Right lobe of liver (tissue), 4 donors: Measurements from ENCODE around the gene SEMA4C.

Source experiments
- CTCF ChIP-seq, 4 donors: fragments of 200-600 bp in 3 of 4; fragments of 450-650 bp in 1 of 4; IDR thresholded peaks; one replicate each; pipeline versions ENCODE4 v1.5.1 to v1.8.0; 2016 to 2022; ENCODE audit warnings: antibody characterized with exemption in 4 of 4, mild to moderate bottlenecking in 2 of 4
- POLR2A ChIP-seq: fragments of 450-650 bp; IDR thresholded peaks from one replicate; pipeline ENCODE4 v1.6.1; 2017; ENCODE audit warnings: antibody characterized with exemption, mild to moderate bottlenecking
- donor health status: DM: no; HTN: no; CAD: no.
- donor health status: DM: no; HTN: no; CAD: no.
- donor health status: DM: no; HTN: yes; CAD: no.

GRCh38 chr2:96883306-96883705, 13.4 kb upstream of the SEMA4C start:
- TF ChIP-seq CTCF (IDR thresholded peaks at IDR 0.05): no peak
- no peak for TF ChIP-seq POLR2A
